HCT116 (cell line): ENCODE data around the gene NCAPD2.
"Not testable (repeated sequence)": the region's sequence is repeated elsewhere in the genome, so short reads cannot be mapped to it uniquely, and the experiment has no call there.

Experiments
- EGR1 ChIP-seq: IDR thresholded peaks from 2 replicates; pipeline ENCODE4 v1.6.1; 2012; ENCODE audit warnings: low read depth
- EZH2 ChIP-seq: fragments of 200-600 bp; sonication (generic); IDR thresholded peaks from 2 replicates; pipeline ENCODE4 v1.6.1; 2017; ENCODE audit warnings: antibody characterized with exemption, mixed run types
- JUND ChIP-seq: IDR thresholded peaks from 2 replicates; pipeline ENCODE4 v1.6.1; 2012
- MAX ChIP-seq: IDR thresholded peaks from 2 replicates; pipeline ENCODE4 v1.6.1; 2012
- POLR2A ChIP-seq: IDR thresholded peaks from 2 replicates; pipeline ENCODE4 v1.7.0; 2011; ENCODE audit warnings: borderline replicate concordance; ENCODE audit not compliant: insufficient read depth, insufficient read length; ENCODE audit errors: extremely low read depth
- RAD21 ChIP-seq: IDR thresholded peaks from 2 replicates; pipeline ENCODE4 v1.6.1; 2012; ENCODE audit warnings: low read depth, mild to moderate bottlenecking
- SP1 ChIP-seq: IDR thresholded peaks from 2 replicates; pipeline ENCODE4 v1.6.1; 2012; ENCODE audit warnings: low read depth
- SRF ChIP-seq: IDR thresholded peaks from 2 replicates; pipeline ENCODE4 v1.6.1; 2012; ENCODE audit warnings: low read depth
- TCF7L2 ChIP-seq: IDR thresholded peaks from 2 replicates; pipeline ENCODE4 v1.7.0; 2011; ENCODE audit warnings: borderline replicate concordance, inconsistent platforms; ENCODE audit not compliant: insufficient read depth, insufficient read length; ENCODE audit errors: extremely low read depth
- YY1 ChIP-seq: IDR thresholded peaks from 2 replicates; pipeline ENCODE4 v1.6.1; 2011; ENCODE audit warnings: low read length, low read depth, moderate library complexity, mild to moderate bottlenecking; ENCODE audit not compliant: insufficient replicate concordance; ENCODE audit errors: extremely low read depth
- TF ChIP-seq, protein P1 (sequence below), 3 experiments: fragments of 200-600 bp in 1 of 3; sonication (generic) in 1 of 3; IDR thresholded peaks in 2 of 3; conservative IDR thresholded peaks in 1 of 3; 2 replicates each; pipeline ENCODE4 v1.5.1; 2012 to 2017; ENCODE audit warnings: low read depth in 2 of 3, low read length in 2 of 3, antibody characterized with exemption in 1 of 3, borderline replicate concordance in 1 of 3, control low read depth in 1 of 3, mild to moderate bottlenecking in 1 of 3, mixed read lengths in 1 of 3, mixed run types in 1 of 3, moderate library complexity in 1 of 3; ENCODE audit not compliant: insufficient read depth in 1 of 3

DNA sequence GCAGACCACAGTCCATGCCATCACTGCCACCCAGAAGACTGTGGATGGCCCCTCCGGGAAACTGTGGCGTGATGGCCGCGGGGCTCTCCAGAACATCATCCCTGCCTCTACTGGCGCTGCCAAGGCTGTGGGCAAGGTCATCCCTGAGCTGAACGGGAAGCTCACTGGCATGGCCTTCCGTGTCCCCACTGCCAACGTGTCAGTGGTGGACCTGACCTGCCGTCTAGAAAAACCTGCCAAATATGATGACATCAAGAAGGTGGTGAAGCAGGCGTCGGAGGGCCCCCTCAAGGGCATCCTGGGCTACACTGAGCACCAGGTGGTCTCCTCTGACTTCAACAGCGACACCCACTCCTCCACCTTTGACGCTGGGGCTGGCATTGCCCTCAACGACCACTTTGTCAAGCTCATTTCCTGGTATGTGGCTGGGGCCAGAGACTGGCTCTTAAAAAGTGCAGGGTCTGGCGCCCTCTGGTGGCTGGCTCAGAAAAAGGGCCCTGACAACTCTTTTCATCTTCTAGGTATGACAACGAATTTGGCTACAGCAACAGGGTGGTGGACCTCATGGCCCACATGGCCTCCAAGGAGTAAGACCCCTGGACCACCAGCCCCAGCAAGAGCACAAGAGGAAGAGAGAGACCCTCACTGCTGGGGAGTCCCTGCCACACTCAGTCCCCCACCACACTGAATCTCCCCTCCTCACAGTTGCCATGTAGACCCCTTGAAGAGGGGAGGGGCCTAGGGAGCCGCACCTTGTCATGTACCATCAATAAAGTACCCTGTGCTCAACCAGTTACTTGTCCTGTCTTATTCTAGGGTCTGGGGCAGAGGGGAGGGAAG lies 43.9 kb downstream of the NCAPD2 start:
- not testable (repeated sequence) for TF ChIP-seq RAD21, TCF7L2, JUND, EZH2, MAX, POLR2A, SRF, EGR1, SP1, YY1
- TF ChIP-seq, protein P1, sequence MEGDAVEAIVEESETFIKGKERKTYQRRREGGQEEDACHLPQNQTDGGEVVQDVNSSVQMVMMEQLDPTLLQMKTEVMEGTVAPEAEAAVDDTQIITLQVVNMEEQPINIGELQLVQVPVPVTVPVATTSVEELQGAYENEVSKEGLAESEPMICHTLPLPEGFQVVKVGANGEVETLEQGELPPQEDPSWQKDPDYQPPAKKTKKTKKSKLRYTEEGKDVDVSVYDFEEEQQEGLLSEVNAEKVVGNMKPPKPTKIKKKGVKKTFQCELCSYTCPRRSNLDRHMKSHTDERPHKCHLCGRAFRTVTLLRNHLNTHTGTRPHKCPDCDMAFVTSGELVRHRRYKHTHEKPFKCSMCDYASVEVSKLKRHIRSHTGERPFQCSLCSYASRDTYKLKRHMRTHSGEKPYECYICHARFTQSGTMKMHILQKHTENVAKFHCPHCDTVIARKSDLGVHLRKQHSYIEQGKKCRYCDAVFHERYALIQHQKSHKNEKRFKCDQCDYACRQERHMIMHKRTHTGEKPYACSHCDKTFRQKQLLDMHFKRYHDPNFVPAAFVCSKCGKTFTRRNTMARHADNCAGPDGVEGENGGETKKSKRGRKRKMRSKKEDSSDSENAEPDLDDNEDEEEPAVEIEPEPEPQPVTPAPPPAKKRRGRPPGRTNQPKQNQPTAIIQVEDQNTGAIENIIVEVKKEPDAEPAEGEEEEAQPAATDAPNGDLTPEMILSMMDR (IDR thresholded peaks at IDR 0.05 in 2 of 3, conservative IDR thresholded peaks at IDR 0.05 in 1 of 3; ENCODE audit: borderline replicate concordance in 1 of 3, insufficient read depth in 1 of 3, low read depth in 2 of 3, low read length in 2 of 3): peak in 2 of 3 experiments; percentile 72 to 73; a peak in 4 of 6 replicates
